GM21526 (cell line): ENCODE results near the gene DYDC2.
"Not testable (repeated sequence)": the region's sequence is repeated elsewhere in the genome, so short reads cannot be mapped to it uniquely, and the experiment has no call there.

Source experiments
- ATAC-seq: cut with Tn5 transposase; IDR thresholded peaks from one replicate; pipeline ENCODE4 v1.9.1; 2021; ENCODE audit warnings: moderate library complexity; ENCODE audit not compliant: unreplicated experiment, low FRiP score

Gene DYDC2

GRCh38 chr10:80356563-80356988 is at the start of gene DYDC2, which contains the start of gene DYDC1:
Gene DYDC2 (plus strand): TSS chr10:80356781. CDS start chr10:80362444, 5,663 bp downstream.
Gene DYDC1 (minus strand): TSS chr10:80356755. CDS start chr10:80352601, 4,154 bp downstream.
- peak; percentile 62 for ATAC-seq

GRCh38 chr10:80313523-80313922 is 43.1 kb upstream of the DYDC2 start:
- no peak for ATAC-seq

GRCh38 chr10:80315391-80315790 is 41.2 kb upstream of the DYDC2 start:
- ATAC-seq = no peak

- ATAC-seq = no peak
Measured at GRCh38 chr10:80318742-80319141, 37.8 kb upstream of the DYDC2 start.

- ATAC-seq = no peak
Measured at GRCh38 chr10:80319318-80319717, 37.3 kb upstream of the DYDC2 start.

- no peak for ATAC-seq
Measured at GRCh38 chr10:80319725-80320290, 36.8 kb upstream of the DYDC2 start.

- ATAC-seq = no peak
Measured at GRCh38 chr10:80320377-80320776, 36.2 kb upstream of the DYDC2 start.

GRCh38 chr10:80321183-80321582 is 35.4 kb upstream of the DYDC2 start:
- no peak for ATAC-seq

- ATAC-seq = no peak
Measured at GRCh38 chr10:80322158-80322557, 34.4 kb upstream of the DYDC2 start.

GRCh38 chr10:80322711-80323110 is 33.9 kb upstream of the DYDC2 start:
- ATAC-seq = no peak

GRCh38 chr10:80323311-80323710 is 33.3 kb upstream of the DYDC2 start:
- ATAC-seq = no peak

- no peak for ATAC-seq
Measured at GRCh38 chr10:80324086-80324485, 32.5 kb upstream of the DYDC2 start.

GRCh38 chr10:80324891-80325364 is 31.7 kb upstream of the DYDC2 start:
- ATAC-seq = no peak

GRCh38 chr10:80333983-80334382 is 22.6 kb upstream of the DYDC2 start:
- ATAC-seq = no peak

GRCh38 chr10:80344276-80344675 is 12.3 kb upstream of the DYDC2 start:
- no peak for ATAC-seq

GRCh38 chr10:80344912-80345311 is 11.7 kb upstream of the DYDC2 start:
- no peak for ATAC-seq

- no peak for ATAC-seq
Measured at GRCh38 chr10:80350251-80350650, 6.3 kb upstream of the DYDC2 start.

- no peak for ATAC-seq
Measured at GRCh38 chr10:80351220-80351619, 5.4 kb upstream of the DYDC2 start.

- no peak for ATAC-seq
Measured at GRCh38 chr10:80356989-80357850, 639 bp downstream of the DYDC2 start.

- no peak for ATAC-seq
Measured at GRCh38 chr10:80357851-80358125, 1.2 kb downstream of the DYDC2 start.

- not testable (repeated sequence) for ATAC-seq
Measured at GRCh38 chr10:80358925-80359324, 2.3 kb downstream of the DYDC2 start.

GRCh38 chr10:80359644-80360043 is 3.1 kb downstream of the DYDC2 start:
- ATAC-seq = no peak
